Small intestine (tissue), 7 donors: ENCODE results near the gene DLG2. TPM values are rescaled to one million over a fixed set of nuclear protein-coding genes. Genes with fewer than 3 reads are reported as not detected.

Source experiments
- DNase-seq, 2 donors: peaks; one replicate each; pipeline versions ENCODE4 v3.0.0 to v3.0.0-alpha.2; 2013
- FAIRE-seq: peaks from 2 replicates; lab custom pipeline; 2012; peaks lifted over from hg19 to GRCh38; lab: Jason Lieb, UNC
- H3K27ac ChIP-seq, 3 donors: one replicate each; pipeline ENCODE4 v1.5.1; 2013; ENCODE audit warnings: low read length in 2 of 3, mild to moderate bottlenecking in 2 of 3, control low read depth in 1 of 3, inconsistent platforms in 1 of 3, low read depth in 1 of 3, moderate library complexity in 1 of 3
- H3K27me3 ChIP-seq, 3 donors: one replicate each; pipeline ENCODE4 v1.6.1; 2013; ENCODE audit warnings: low read length in 3 of 3, inconsistent platforms in 1 of 3; ENCODE audit not compliant: control insufficient read depth in 3 of 3, insufficient read depth in 3 of 3
- H3K36me3 ChIP-seq, 3 donors: one replicate each; pipeline ENCODE4 v1.6.1; 2013; ENCODE audit warnings: low read length in 3 of 3, inconsistent platforms in 1 of 3, low read depth in 1 of 3, mild to moderate bottlenecking in 1 of 3, moderate library complexity in 1 of 3; ENCODE audit not compliant: control insufficient read depth in 3 of 3, insufficient read depth in 2 of 3
- H3K4me1 ChIP-seq, 3 donors: one replicate each; pipeline ENCODE4 v1.6.1; 2013; ENCODE audit warnings: low read length in 2 of 3, inconsistent platforms in 1 of 3, low read depth in 1 of 3, mild to moderate bottlenecking in 1 of 3, moderate library complexity in 1 of 3; ENCODE audit not compliant: control insufficient read depth in 3 of 3, insufficient read depth in 2 of 3
- H3K4me3 ChIP-seq, 3 donors: one replicate each; pipeline ENCODE4 v1.5.1; 2013; ENCODE audit warnings: low read length in 3 of 3, control low read depth in 1 of 3, inconsistent platforms in 1 of 3, low read depth in 1 of 3, mild to moderate bottlenecking in 1 of 3, moderate library complexity in 1 of 3
- H3K9me3 ChIP-seq, 2 donors: one replicate each; pipeline ENCODE4 v1.6.1; 2013; ENCODE audit warnings: low read depth in 1 of 2, low read length in 1 of 2; ENCODE audit not compliant: control insufficient read depth in 2 of 2, insufficient read depth in 1 of 2
- WGBS, 3 donors: extraction: QIAGEN DNeasy Blood & Tissue Kit; methylation state at CpG; one replicate each; pipeline ENCODE4 v1.1.7; 2013; 5-methylcytosine and 5-hydroxymethylcytosine counted together
- polyA plus RNA-seq, 4 donors: library from polyadenylated mRNA; stranded (reverse) in 3 of 4; unstranded in 1 of 4; fragments of 200-250 nt in 3 of 4; fragments of 120-200 nt in 1 of 4; gene quantifications; one replicate each; pipeline versions ENCODE4 v1.2.1 to v1.2.3, GENCODE V29; 2013
- donor health status: healthy with polysubstance abuse.
- donor health status: control.
- donor health status: control.
- donor health status: Bipolar disorder and iron deficiency.
- donor health status: healthy.

Gene DLG2
- polyA plus RNA-seq, 4 donors = 0.22 to 1.6 (median 1.1) TPM

DNA sequence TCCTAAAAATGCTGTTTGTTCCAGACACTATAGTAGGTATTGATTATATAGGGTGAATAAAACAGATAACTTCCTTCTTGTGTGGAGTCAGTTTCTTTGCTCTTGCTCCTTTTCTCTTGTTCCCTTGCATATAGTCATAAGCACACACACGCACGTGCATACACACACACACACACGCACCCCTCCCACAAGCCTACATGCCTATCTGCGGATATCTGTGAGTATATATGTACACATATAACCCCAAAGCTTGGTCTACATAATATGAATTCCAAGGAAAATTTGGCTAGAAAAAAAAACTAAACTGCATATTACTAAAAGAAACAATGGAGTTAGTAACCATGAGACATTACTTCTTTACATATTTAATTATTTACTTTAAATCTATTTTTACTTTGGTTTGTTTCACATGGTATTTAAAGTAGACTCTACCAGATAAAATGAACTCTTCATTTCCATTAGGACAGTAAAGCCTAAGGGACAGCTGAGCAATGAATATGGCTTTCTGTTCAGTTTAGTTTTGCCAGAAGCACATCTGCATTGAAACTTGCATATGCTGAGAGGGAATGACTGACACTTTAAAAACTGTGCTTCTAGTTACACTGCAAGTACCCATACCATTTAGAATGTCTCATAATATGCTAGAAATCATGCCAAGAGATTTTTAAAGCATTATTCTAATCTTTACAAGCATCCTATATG lies 676.4 kb downstream of the DLG2 start:
- DNase-seq (no peak), FAIRE-seq (no peak)
- no peaks in the 10 kb centered on the region for H3K4me1 ChIP-seq
- no peak overlapping the region for H3K27ac ChIP-seq
- peaks cover 0 to 9% of the 10 kb centered on the region in 2 donors for H3K9me3 ChIP-seq
- H3K4me3 ChIP-seq = no peak overlapping the region
- WGBS, 3 donors = 84 to 87% (median 87%) methylated on average over 4 of the region's 4 CpGs
- H3K27me3 ChIP-seq = no peaks in the 10 kb centered on the region
- H3K36me3 ChIP-seq = no peaks in the 10 kb centered on the region

DNA sequence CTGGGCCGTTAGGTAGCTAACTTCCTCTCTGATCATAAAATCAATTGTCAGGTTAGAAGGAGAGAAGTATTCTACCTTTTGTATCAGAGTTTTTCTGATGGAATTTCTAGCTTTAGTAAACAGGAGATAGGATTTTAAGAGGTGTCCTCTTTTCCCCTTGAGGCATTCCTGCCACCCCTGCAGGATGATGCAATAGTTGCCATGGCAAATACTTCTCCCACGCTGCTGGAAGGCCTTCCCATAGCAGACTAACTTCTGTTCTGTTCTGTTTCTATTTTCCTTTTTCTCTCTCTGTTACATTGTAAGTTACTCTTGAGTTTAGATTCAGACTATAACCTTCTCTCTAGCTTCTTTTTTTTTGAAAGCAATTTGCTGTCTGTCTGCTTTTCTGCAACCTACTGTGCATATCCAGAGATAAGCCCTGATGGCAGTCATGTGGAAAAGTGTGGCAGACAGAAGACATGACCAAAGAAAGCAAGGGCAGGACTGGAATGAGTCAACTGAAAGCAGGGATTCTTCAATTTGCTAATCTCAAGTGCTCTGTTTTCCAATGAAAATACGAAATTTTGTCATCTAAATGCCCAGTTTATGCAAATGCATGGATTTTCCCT lies 679.1 kb downstream of the DLG2 start:
- Histone ChIP-seq H3K27ac (no peak overlapping the region), H3K4me3 (no peak overlapping the region), H3K4me1 (no peaks in the 10 kb centered on the region), H3K36me3 (no peaks in the 10 kb centered on the region), H3K27me3 (no peaks in the 10 kb centered on the region), H3K9me3 (peaks cover 0 to 20% of the 10 kb centered on the region in 2 donors)
- WGBS, 3 donors = 35 to 55% (median 36%) methylated on average over 3 of the region's 3 CpGs
- DNase-seq (no peak), FAIRE-seq (no peak)

- WGBS, 3 donors = 84 to 92% (median 91%) methylated on average over 3 of the region's 3 CpGs
- Histone ChIP-seq H3K27ac (no peak overlapping the region), H3K36me3 (no peaks in the 10 kb centered on the region), H3K9me3 (peaks cover 0 to 20% of the 10 kb centered on the region in 2 donors), H3K27me3 (no peaks in the 10 kb centered on the region), H3K4me3 (no peak overlapping the region), H3K4me1 (no peaks in the 10 kb centered on the region)
- no peak for DNase-seq
- FAIRE-seq = no peak
Observed at GRCh38 chr11:84947070-84947469, 680.1 kb downstream of the DLG2 start.

- FAIRE-seq = no peak
Observed at GRCh38 chr11:84930863-84931262, 696.3 kb downstream of the DLG2 start.

DNA sequence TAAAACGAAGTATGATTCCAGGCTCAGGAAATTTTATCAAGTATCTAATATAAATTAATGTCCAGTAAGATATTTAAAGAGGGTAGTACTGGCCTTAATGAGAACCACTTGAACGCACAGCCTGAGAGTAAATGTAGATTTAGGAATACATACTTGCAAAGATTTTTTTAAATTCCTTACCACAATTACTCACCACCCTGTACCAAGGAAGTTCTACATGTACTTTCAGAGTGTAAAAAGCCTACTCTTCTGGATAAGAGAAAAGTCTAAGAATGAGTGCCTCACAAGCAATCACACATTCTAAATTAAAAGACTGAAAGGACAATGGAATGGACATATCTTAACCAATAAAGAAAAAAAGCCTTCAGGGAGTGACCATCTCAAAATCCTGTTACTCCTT lies 697.4 kb downstream of the DLG2 start:
- FAIRE-seq (no peak), DNase-seq (no peak)
- H3K9me3 ChIP-seq = no peaks in the 10 kb centered on the region
- no peaks in the 10 kb centered on the region for H3K27me3 ChIP-seq
- no peaks in the 10 kb centered on the region for H3K4me1 ChIP-seq
- no peaks in the 10 kb centered on the region for H3K36me3 ChIP-seq
- 66 to 79% (median 74%) methylated on average over 2 of the region's 2 CpGs for WGBS, 3 donors
- no peak overlapping the region for H3K4me3 ChIP-seq
- no peak overlapping the region for H3K27ac ChIP-seq

More at GRCh38 chr11:84930863-84931262, 696.3 kb downstream of the DLG2 start:
- 63 to 70% (median 65%) methylated on average over 1 of the region's 1 CpG for WGBS, 3 donors
- Histone ChIP-seq H3K9me3 (no peaks in the 10 kb centered on the region), H3K27ac (no peak overlapping the region), H3K4me3 (no peak overlapping the region), H3K27me3 (no peaks in the 10 kb centered on the region), H3K36me3 (no peaks in the 10 kb centered on the region), H3K4me1 (no peaks in the 10 kb centered on the region)
- DNase-seq = no peak

DNA sequence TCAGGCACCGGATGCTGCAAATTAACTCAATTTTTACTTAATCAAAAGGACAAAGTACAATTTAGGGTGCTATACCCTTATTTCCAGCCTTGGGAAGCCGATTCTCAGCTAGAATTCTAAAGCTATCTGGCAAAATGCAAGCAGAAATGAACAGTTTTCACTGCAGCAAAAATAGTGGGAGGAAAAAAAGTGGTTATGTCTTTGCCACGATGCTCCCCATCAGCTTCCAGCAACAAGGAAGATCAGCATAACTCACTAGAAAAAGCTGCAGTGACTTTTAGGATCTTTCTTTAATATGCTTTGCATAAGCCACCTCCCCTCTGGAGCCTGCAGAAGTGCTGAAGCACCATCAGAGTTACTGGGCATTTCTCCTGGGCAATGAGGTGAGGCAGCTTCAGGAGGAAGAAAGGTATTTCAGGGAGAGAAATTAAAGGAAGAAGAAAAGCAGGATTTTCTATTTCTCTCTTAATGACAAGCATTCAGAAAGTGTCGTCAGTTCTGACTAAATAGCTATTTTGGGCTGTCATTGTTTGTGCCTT lies 702.9 kb downstream of the DLG2 start:
- H3K4me3 ChIP-seq = no peak overlapping the region
- H3K9me3 ChIP-seq = no peaks in the 10 kb centered on the region
- WGBS, 3 donors = 39 to 45% (median 44%) methylated on average over 4 of the region's 4 CpGs
- no peak for DNase-seq
- no peak for FAIRE-seq
- H3K4me1 ChIP-seq = no peaks in the 10 kb centered on the region
- H3K27me3 ChIP-seq = no peaks in the 10 kb centered on the region
- H3K27ac ChIP-seq = no peak overlapping the region
- no peaks in the 10 kb centered on the region for H3K36me3 ChIP-seq

DNA sequence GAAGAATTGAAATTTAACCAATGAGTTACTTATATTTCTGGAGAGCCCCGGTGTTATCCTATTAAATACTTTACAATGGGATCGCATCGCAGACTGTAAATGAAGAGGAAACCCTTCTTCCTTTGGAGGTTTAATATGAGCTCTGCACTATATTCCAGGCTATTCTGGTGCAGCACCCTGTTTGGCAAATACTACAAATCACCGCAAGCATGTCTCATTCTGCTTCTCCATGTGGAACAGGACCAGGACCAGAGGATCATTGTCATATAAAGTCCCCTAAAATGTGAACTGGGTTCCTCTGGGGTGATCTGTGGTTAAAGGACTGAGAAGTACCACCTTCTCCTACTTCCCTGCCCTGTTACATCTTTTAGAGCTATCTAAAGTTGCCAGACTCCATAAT lies 703.7 kb downstream of the DLG2 start:
- Histone ChIP-seq H3K4me1 (no peaks in the 10 kb centered on the region), H3K4me3 (no peak overlapping the region), H3K36me3 (no peaks in the 10 kb centered on the region), H3K27me3 (no peaks in the 10 kb centered on the region), H3K9me3 (no peaks in the 10 kb centered on the region), H3K27ac (no peak overlapping the region)
- DNase-seq (no peak), FAIRE-seq (no peak)
- 75 to 85% (median 83%) methylated on average over 4 of the region's 4 CpGs for WGBS, 3 donors

- 14 to 30% (median 15%) methylated on average over 13 of the region's 13 CpGs for WGBS, 3 donors
- H3K4me3 ChIP-seq = no peak overlapping the region
- H3K4me1 ChIP-seq = no peaks in the 10 kb centered on the region
- no peaks in the 10 kb centered on the region for H3K27me3 ChIP-seq
- no peaks in the 10 kb centered on the region for H3K9me3 ChIP-seq
- H3K36me3 ChIP-seq = no peaks in the 10 kb centered on the region
- no peak overlapping the region for H3K27ac ChIP-seq
- peak in 1 of 2 donors; percentile 8 for DNase-seq
- no peak for FAIRE-seq
Observed at GRCh38 chr11:84922836-84923235, 704.3 kb downstream of the DLG2 start.
